Astrocyte of the hippocampus (primary cell): ENCODE data around the gene TLX3.

Source experiments
- DNase-seq: peaks from one replicate; pipeline ENCODE4 v3.0.0; 2011; ENCODE audit warnings: low read depth, low spot score

Gene TLX3

DNA sequence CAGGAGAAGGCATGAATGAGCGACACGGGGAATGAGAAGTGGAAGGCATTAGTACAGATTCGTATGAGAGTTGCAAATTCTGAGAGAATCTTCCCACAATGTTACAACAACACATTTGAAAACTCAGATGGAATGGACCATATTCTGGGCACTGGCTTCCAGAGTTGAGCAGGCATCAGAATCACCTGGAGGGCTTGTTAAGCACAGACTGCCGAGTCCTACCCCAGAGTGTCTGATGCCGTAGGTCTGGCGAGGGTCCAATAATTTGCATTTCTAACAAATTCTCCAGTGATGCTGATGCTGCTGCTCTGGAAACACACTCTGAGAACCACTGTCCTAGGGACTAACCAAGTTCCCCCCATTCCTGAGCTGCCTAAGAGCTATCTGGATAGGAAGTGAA is 2.9 kb upstream of the TLX3 start:
- no peak for DNase-seq

DNA sequence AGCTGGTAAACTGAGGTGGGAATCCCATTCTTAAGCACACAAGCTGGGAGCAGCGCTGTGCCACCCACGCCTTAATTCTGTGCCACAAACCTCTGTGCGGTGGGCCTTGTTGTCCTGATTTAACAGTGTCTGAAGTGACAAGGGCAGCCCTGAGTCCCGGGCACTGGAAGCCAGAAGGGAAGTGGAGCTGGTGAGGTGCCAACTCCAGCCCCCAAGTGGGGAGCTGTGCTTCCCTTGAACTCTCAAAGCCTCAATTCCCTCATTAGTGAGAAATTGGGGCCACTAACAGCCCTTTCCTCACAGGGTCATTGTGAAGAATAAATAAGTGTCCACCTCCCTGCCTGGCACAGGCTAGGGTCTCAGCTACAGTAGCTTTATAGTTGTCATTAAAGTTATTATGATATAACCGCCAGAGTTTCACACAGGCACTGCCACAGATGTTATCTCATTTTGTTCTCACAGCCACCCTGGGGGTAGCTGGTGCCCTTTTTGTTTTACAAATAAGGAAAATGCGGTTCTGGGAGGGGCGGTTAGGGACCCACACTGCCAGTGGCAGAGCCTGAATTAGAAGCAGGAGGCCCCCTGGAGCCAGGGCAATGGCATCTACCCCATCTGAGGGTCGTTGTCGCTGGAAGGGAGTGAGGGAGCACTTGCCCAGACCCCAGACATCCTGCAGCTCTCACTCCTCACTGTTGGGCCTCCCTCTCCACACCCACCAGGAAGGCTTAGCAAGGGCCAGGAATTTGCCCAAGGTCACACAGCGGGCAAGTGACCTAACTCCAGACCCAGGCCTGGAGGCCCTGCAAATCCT is 2.1 kb upstream of the TLX3 start:
- no peak for DNase-seq

DNA sequence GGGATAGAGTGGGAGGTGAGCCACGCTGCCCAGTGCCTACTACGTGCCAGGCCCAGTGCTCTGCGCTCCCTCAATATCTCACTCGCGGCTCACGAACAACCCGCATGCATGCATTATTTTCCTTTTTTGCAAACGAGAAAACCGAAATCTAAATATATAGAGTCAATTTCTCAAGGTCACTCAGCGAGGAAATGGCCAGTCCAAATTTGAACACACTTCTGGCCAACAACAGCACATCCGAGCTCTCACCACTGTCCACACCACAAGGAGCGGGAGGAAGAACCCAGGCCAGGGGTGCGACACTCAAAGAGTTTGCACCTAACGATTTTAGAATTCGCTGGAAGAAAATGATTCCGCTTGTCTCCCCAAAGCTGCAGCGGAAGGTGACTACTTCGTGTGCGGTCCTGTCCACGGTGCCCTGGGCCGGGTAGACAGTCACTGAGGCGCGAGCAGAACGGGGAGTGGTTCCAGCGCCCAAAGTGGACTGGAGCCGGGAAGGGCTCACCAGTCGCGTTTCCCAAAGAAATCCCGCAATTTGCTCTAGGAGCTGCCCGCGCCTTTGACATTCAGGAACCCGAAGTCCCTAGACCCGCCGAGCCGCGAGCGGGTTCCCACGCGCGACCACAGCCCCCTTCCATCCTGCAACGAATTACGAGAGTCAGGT is 1.1 kb upstream of the TLX3 start:
- DNase-seq: peak; percentile 9

DNA sequence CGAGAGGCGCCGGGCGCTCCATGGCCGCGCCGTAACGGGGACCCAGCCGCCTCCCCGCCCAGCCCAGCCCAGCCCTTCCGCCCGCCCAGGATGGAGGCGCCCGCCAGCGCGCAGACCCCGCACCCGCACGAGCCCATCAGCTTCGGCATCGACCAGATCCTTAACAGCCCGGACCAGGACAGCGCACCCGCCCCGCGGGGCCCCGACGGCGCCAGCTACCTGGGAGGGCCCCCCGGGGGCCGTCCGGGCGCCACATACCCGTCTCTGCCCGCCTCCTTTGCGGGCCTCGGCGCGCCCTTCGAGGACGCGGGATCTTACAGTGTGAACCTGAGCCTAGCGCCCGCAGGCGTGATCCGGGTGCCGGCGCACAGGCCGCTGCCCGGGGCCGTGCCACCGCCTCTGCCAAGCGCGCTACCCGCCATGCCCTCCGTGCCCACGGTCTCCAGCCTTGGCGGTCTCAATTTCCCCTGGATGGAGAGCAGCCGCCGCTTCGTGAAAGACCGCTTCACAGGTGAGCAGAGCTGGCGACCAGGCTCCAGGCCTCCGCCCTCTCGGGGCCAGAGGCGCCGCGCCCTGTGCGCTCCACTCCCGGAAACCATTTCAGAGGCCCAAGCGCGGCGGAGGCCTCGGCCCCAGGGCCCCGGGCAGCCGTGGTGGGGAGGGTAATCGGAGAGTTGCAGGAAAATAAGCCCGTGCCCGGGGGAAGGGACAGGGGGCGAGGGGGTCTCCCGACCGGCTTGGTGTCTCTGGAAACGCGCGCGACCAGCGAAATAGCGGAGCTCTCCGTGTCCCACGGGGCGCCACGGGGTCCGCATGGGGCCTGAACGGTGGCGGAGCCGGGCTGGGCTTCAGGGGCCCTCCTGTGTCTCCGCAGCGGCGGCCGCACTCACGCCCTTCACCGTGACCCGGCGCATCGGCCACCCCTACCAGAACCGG is 496 bp downstream of the TLX3 start:
- peak; percentile 7 for DNase-seq

DNA sequence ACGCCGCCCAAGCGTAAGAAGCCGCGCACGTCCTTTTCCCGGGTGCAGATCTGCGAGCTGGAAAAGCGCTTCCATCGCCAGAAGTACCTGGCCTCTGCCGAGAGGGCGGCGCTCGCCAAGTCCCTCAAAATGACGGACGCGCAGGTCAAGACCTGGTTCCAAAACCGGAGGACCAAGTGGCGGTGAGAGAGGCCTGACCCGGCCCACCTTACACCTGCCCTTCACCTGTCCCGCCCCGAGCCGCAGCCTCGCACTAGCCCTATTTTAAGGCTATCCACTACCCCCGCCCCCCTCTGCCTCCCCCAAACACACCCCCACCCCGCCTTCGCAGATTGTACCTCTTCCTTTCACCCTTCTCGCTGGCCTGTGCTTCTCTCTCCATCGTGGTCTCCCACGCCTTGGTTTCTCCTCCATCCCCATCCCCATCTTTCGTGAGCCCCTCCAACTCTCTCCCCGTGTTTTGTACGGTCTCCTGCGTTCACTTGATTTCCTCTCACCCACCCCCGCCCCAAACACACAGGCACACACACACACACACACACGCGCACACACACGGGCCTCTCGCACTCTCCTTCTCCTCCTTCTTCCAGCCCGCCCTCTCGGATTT is 1.3 kb downstream of the TLX3 start:
- DNase-seq: peak; percentile 9

DNA sequence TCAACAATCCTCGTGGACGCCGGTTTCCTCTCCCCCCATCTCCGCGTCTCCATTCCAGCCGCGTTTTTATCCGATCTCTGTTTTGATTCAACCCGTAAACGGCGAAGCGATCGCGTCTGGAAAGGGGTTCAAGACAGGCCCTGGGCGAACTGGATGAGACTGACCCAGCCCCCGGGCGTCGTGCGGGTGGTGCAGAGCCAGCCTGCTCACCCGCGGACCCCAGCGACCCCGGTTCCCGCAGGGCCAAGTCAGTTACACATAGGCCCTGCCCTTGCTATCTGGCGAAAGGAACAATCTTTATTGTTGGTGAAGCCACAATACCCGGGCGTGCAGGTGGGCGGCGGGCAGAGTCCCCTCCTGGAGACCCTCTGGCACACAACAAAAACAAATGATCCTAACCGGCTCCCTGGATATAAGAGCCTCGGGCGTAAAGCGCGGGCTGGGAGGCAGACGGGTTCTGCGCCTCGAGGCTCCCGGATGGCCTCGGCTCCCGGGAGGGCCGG is 1.8 kb downstream of the TLX3 start:
- DNase-seq: no peak

DNA sequence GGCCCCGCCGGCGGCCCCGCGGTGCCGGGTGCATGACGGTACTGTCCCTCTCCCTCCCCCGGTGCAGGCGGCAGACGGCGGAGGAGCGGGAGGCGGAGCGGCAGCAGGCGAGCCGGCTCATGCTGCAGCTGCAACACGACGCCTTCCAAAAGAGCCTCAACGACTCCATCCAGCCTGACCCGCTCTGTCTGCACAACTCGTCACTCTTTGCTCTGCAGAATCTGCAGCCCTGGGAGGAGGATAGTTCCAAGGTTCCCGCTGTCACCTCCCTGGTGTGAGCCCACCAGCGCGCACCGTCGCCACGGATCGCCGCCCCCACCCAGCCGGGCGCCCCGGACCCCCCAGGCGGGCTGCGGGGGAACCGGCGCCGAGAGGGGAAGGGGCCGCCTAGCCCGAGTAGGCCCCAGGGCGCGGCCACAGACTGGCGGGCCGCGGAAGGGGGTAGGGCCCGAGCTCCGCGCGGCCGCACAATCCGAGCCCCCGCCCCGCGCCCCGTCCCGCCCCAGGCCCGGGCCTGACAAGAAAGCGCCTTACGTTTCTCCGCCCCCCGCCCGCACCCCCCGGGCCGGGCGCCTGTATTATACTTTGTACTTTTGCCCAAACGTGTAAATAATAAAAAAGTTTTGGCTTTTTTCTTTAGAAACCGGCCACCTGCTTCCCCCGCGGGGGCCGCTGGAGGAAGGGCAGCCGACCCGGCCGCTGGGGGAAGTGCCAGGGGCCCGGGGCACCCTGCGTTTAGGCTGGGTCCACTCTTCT is 2.5 kb downstream of the TLX3 start:
- peak; percentile 55 for DNase-seq

DNA sequence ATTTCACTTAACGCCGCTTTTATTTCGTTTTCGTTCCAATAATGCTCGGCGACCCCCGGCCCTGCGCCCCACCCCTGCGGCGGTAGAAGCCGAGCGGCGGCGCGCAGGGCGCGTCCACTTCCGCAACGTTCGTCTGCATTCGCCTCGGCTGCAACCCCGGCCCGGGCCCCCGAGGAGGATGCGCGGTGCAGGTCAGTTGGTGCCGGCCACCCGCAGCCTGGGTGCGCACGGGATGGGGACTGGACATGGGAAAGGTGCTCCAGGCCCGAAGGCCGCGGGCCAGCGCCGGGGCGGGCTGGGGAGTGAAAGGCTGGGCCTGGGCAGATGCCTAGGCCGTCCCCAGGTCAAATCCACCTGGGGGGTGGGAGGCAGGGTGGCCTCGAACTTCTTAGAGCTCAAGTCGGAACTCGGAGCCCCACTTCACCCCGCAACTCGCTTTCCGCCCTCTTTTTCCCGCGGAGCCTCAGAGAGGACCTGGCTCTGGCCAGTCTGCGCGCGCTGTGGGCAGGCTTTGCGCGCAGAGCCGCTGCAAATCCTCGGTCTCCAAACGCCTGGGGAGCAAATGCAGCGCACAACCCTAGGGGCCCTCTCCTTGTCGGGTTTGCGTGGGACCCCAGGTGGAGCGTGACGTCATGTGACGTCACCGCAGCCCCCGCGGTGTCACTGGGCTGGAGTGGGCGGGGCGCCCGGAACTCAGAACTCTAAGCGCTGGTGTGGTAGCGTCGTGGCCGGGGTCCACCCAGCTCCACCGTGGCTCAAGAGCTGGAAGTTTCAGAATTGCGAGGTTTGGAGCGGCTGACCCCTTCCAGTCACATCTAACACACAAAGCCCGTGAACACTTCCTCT is 3.3 kb downstream of the TLX3 start:
- peak; percentile 39 for DNase-seq

DNA sequence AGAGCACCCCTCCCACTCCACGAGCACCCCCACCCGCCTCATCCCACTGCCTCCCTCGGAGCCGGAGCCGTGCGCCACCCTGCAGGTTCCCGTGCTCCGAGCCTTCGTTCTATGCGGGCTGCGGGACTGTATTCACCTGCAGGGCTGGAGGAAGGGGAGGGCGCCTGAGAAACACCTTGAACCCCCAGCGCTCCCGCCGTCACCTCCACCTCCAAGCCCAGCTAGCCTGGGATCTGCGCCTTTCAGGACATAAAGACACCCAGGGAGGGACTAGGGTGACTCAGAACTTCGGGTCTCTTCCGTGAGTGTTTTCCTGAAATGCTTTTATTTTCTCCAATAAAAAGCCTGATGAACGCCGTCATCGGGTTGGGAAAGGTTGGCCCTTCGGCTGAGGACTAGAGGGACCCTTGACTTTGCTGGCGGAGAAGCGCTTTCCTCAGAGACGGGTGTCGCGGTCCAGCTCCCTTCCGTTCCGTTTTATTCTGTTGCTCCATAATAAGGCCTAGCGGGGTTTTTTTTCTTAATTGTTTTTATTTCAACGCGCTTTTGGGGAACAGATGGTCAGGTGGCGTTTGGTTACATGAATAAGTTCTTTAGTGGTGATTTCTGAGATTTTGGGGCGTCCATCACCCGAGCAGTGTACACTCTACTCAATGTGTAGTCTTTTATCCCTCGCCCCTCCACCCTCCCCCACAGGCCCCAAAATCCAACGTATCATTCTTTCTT is 4.6 kb downstream of the TLX3 start:
- DNase-seq: no peak

DNA sequence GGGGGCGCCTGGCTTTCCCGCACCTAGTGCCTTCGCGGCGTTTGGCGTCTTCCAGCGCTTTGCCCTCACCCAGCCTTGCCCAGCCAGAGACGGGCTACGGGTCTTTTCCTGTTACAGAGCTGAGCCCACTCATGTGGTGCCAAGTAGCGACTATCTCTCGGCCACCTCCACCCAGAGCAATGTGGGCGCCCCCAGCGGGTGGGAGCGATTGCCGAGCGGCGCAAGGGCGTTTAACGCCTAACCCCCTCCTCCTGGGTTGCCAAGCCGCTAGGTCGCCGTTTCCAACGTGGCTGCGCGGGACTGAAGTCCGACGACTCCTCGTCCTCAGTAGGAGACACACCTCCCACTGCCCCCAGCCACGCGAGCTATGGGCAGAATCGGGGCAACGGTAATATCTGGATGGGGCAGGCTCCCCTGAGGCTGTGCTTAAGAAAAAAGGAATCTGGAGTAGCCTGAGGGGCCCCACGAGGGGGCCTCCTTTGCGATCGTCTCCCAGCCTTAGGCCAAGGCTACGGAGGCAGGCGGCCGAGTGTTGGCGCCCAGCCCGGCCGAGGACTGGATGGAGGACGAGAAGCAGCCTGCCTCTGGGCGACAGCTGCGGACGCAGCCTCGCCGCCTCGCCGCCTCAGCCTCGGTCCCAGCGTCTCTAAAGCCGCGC is 5.8 kb downstream of the TLX3 start:
- peak; percentile 38 for DNase-seq

DNA sequence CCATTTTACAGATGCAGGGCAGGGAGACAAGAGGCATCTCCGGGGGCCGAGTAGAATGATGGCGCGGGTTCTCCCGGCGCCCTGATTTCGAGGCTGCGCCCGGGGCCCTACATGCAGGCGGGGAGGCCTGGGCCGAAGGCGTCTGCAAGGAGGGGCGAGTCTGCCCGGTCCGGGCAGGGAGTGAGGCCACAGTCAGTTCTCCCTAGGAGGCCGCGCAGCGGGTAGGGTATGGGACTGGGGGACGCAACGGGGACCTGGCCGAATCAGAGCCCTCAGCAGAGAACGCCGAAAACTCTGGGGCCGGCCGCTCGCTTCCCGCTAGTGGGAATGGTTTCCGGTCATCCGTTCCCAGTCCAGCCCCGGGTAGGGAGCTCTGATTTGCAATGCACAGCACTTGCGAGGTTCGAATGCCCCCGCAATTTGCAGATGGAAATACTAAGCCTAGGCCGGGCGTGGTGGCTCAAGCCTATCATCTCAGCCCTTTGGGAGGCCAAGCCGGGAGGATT is 6.4 kb downstream of the TLX3 start:
- peak; percentile 10 for DNase-seq

DNA sequence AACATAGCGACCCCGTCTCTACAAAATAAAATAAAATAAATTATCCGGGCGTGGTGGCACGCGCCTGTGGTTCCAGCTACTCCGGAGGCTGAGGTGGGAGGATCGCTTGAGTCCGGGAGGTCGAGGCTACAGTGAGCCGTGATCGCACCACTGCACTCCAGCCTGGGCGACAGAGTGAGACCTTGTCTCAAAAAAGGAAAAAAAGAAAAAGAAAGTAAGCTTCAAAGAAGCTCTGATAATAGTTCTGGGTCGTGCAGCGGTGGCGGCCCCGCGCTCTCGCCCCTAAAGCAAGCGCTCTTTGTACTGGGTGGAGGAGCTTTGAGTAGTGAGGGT is 6.8 kb downstream of the TLX3 start:
- DNase-seq: no peak

DNA sequence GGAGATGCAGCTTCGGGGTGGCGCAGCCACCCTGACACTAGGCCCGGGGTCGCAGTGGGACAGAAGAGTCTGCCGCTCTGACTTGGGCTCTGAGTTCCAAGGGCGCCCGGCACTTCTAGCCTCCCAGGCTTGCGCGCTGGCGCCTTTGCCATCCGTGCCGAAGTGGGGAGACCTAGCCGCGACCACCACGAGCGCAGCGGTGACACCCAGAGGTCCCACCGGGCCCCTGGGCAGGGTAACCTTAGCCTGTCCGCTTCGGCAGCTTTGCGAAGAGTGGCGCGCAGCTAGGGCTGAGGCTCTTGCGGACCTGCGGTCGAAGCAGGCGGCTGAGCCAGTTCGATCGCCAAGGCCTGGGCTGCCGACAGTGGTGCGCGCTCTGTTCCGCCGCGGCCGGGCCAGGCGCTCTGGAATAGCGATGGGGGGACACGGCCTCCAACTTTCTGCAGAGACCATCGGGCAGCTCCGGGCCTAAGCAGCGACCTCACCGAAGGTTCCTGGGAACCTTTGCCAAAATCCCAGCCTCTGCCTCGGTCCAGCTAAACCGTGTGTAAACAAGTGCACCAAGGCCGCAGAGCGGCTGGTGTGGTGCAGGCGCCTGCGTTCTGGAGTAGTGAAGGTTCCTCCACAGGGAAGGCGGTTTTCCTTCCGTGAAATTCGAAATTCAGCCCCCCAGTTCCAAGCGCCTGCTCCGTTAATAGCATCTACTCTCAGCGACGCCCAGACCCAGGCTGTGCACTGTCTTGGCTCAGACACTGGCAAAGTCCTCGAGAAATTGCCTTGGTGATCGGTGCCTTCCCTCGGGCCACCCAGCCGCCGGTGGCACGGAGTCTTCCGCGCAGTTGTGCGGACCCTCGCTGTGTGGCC is 7.4 kb downstream of the TLX3 start:
- peak; percentile 54 for DNase-seq

DNA sequence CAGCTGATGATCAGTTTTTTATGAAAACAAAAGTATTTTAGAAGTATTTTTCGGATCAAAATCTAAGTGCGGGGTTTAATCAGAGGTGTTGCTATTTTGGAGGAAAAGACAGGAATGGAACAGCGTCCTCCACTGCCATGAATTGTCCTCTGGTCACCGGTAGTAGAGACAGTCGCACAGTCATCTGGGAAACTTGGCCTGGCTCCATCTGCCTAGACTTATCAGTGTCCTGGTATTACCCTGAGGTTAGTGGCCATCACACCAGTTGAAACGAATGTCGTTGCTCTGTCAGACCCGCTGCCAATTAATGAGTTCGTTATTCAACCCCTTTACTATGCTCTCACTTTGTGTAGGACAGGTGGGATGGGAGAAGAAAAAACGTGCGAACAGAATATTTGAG is 8.2 kb downstream of the TLX3 start:
- no peak for DNase-seq

DNA sequence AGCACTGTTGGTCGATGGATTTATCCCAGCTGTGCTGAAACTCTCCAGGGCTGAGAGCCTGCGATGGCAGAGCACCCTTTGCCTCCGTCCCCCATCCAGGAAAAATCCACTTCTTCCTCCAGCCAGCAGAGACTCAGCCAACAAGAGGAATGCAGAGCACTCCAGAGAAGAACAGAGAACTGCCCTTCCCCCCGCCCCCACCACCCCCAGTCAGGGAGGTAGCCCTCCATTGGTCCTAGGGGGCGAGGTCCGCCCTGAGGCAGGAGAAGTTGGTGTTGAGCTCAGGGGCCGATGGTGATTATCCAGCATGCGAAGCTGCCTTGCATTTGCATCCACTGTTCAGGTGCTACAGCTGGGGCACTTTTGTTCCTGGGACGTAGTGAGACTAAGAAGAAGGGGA is 9.0 kb downstream of the TLX3 start:
- no peak for DNase-seq

DNA sequence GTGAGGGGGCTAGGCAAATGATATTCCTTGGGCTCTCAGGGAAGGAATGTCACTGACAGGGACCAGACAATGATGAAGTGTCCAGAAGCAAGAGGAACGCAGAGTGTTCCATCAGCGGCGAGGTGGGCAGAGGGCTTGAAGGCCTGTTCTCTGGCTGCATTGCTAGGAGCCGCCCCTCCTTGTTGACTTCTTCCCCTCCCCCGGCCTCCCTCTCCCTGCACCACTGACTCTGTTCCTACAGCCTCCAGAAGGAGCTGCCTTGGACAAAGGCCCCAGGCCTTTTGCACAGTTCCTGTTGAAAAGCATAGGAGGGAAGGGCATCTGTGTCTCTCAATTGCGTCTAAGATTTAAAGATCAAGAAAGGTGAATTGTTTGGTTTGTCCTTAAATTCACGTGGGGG is 12.4 kb downstream of the TLX3 start:
- no peak for DNase-seq

DNA sequence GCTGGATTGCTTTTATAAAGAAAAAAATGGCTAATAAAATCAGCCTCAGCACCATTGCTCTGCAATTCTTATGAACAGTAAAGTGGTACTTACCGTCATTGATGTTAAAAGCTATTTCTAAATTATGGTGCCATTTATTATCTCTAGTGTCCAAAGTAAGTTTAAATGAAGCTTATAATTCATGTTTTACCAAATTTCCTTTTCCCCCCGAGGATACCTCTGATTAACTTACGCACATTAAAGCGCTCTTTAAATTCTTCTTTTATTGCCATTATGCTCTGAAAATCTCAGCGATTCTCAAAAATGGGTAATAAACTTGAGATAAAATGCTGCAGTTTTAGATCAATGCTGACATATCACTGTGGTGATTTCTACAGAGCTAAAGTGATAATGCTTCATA is 13.5 kb downstream of the TLX3 start:
- no peak for DNase-seq

DNA sequence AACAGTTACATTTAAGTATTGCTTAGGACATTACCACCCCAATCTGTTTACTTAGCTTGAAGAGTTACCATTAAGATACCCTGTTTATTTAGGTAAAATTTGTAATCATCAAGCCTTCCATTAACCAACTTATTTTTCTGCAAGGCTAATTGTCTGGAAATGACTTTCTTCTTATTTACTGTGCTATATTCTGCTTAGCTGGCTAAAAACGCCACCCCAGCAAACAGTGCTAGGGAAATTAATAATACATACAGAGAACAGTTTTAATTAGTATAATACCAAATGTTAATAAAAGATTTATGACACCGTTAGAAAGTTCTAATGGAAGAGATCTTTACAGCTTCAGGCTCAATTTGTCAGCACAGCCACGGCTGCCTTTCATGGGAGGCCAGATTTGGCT is 14.0 kb downstream of the TLX3 start:
- no peak for DNase-seq
